Heart right ventricle (tissue), 16 donors: Measurements from ENCODE around the gene TNIP1. TPM values are rescaled to one million over a fixed set of nuclear protein-coding genes. Genes with fewer than 3 reads are reported as not detected.

Experiments used
- ATAC-seq, 8 donors: fragments of 200-7000 bp; cut with Tn5 transposase; one replicate each; pipeline ENCODE4 v1.9.1; 2020; ENCODE audit warnings: mild to moderate bottlenecking in 8 of 8, moderate library complexity in 8 of 8, moderate number of reproducible peaks in 1 of 8
- DNase-seq, 2 donors: peaks; one replicate each; pipeline ENCODE4 v3.0.0-alpha.2; 2020
- H3K27ac ChIP-seq, 10 donors: fragments of 200-600 bp; sonication (generic) in 2 of 10; one replicate each; pipeline versions ENCODE4 v1.5.0 to v1.8.0; 2020 to 2022; ENCODE audit warnings: mild to moderate bottlenecking in 3 of 10
- H3K27me3 ChIP-seq, 7 donors: fragments of 200-600 bp; one replicate each; pipeline ENCODE4 v1.8.0; 2021 to 2022; ENCODE audit warnings: mild to moderate bottlenecking in 2 of 7
- H3K36me3 ChIP-seq, 9 donors: fragments of 200-600 bp; sonication (generic) in 1 of 9; one replicate each; pipeline versions ENCODE4 v1.5.0 to v1.8.0; 2020 to 2022; ENCODE audit warnings: mild to moderate bottlenecking in 2 of 9
- H3K4me1 ChIP-seq, 9 donors: fragments of 200-600 bp; sonication (generic) in 1 of 9; one replicate each; pipeline versions ENCODE4 v1.5.0 to v1.8.0; 2020 to 2022; ENCODE audit warnings: mild to moderate bottlenecking in 4 of 9
- H3K4me3 ChIP-seq, 10 donors: fragments of 200-600 bp; sonication (generic) in 2 of 10; one replicate each; pipeline versions ENCODE4 v1.5.0 to v1.8.0; 2020 to 2022; ENCODE audit warnings: mild to moderate bottlenecking in 7 of 10, moderate library complexity in 2 of 10
- H3K9me3 ChIP-seq, 11 donors: fragments of 200-600 bp in 10 of 11; sonication (generic) in 2 of 11; one replicate each; pipeline versions ENCODE4 v1.5.0 to v1.8.0; 2013 to 2022; ENCODE audit warnings: mild to moderate bottlenecking in 2 of 11, control low read depth in 1 of 11, moderate library complexity in 1 of 11
- CTCF ChIP-seq, 9 donors: fragments of 200-600 bp; sonication (generic) in 2 of 9; IDR thresholded peaks; one replicate each; pipeline versions ENCODE4 v1.5.0 to v1.8.0; 2021 to 2022; ENCODE audit warnings: antibody characterized with exemption in 9 of 9, mild to moderate bottlenecking in 5 of 9, moderate library complexity in 1 of 9
- WGBS, 2 donors: extraction: QIAGEN DNeasy Blood & Tissue Kit; methylation state at CpG; one replicate each; pipeline ENCODE4 v1.1.7; 2013; ENCODE audit warnings: inconsistent platforms in 1 of 2; 5-methylcytosine and 5-hydroxymethylcytosine counted together
- intact Hi-C, 10 donors: fragments of 100-400 bp; cut with DNase I; formaldehyde crosslinking; loops; one replicate each; pipeline versions ENCODE4 v1.11.1 to v1.14.2; 2022
- polyA plus RNA-seq, 2 donors: library from polyadenylated mRNA; stranded (reverse); fragments of 200-250 nt; gene quantifications; one replicate each; pipeline ENCODE4 v1.2.3, GENCODE V29; 2013
- total RNA-seq, 10 donors: library from RNA; stranded (reverse); fragmentation: NEBNext Ultra II Directional in 3 of 10; extraction: Animal tissue kit (Norgen Biotek cat#: 25700) in 3 of 10; gene quantifications; one replicate each; pipeline versions ENCODE4 v1.2.1 to v1.2.4, GENCODE V29; 2021 to 2023
- donor health status: Arrhythmogenic right ventricular cardiomyopathy.
- donor health status: ischemic (EF 13 %, LVEDD 7.1; RV severe dilation, severe dysfunction).
- donor health status: healthy with polysubstance abuse.
- donor health status: DM: no; HTN: yes; CAD: no.
- donor health status: DM: no; HTN: no; CAD: no.
- donor health status: ischemic (EF 25% LVEDD 6.9; RV normal size, moderate dysfunction).
- donor health status: ischemic (EF 25% LVEDD 5.7; RV mildly dilated, moderate dysfunction).
- donor health status: healthy.
- donor health status: DM: yes; HTN: yes; CAD: no.
- donor health status: Ischemic cardiomyopathy.
- donor health status: ischemic (EF 35%, LVEDD 5.7; RV mildly dilated, moderate dysfunction).
- donor health status: nonischemic (EF 11% LVEDD 7.7; RV severe dilation, severe dysfunction).
- donor health status: DM: yes; HTN: yes; CAD: no.
- donor health status: PGD.
- donor health status: ischemic (EF 29% LVEDD 5.4; RV normal size, mild dysfunction).
- donor health status: nonischemic (EF 23%, LVEDD 6.1; RV moderate dilation, normal function).

The TNIP1 gene
- total and polyA plus RNA-seq, 12 donors: 63.8 to 130 (median 124) TPM

GRCh38 chr5:151027961-151028479 lies 52.8 kb downstream of the TNIP1 start:
- H3K4me1 ChIP-seq: peaks cover 30 to 81% (median 63%) of the 10 kb centered on the region in 9 donors
- no peaks in the 10 kb centered on the region for H3K9me3 ChIP-seq
- H3K4me3 ChIP-seq: no peak overlapping the region
- 80 to 86% methylated on average over 11 of the region's 11 CpGs for WGBS, 2 donors
- peaks cover 0 to 86% (median 37%) of the 10 kb centered on the region in 9 donors for H3K36me3 ChIP-seq
- DNase-seq (no peak), ATAC-seq (no peak)
- H3K27ac ChIP-seq: peak overlapping the region in 6 of 10 donors; percentile 42 to 96 (median 76)
- no peak for TF ChIP-seq CTCF (IDR thresholded peaks at IDR 0.05)
- intact Hi-C loops: no loop called here
- no peaks in the 10 kb centered on the region for H3K27me3 ChIP-seq

- Histone ChIP-seq H3K4me1 (peaks cover 37 to 94% (median 76%) of the 10 kb centered on the region in 9 donors), H3K27me3 (no peaks in the 10 kb centered on the region), H3K27ac (peak overlapping the region; percentile 18 to 96 (median 58)), H3K4me3 (no peak overlapping the region), H3K36me3 (peaks cover 0 to 72% (median 27%) of the 10 kb centered on the region in 9 donors), H3K9me3 (no peaks in the 10 kb centered on the region)
- intact Hi-C loops: no loop called here
- DNase-seq: peak in 1 of 2 donors; percentile 47
- 39 to 47% methylated on average over 7 of the region's 7 CpGs for WGBS, 2 donors
- ATAC-seq: peak in 3 of 8 donors; percentile 15 to 27 (median 21)
- no peak for TF ChIP-seq CTCF (IDR thresholded peaks at IDR 0.05)
Measured at GRCh38 chr5:151026679-151027078, 54.2 kb downstream of the TNIP1 start.

GRCh38 chr5:151026088-151026487 lies 54.7 kb downstream of the TNIP1 start:
- H3K27ac ChIP-seq: peak overlapping the region in 9 of 10 donors; percentile 18 to 96 (median 60)
- H3K4me3 ChIP-seq: no peak overlapping the region
- no peaks in the 10 kb centered on the region for H3K27me3 ChIP-seq
- no peaks in the 10 kb centered on the region for H3K9me3 ChIP-seq
- H3K36me3 ChIP-seq: peaks cover 0 to 66% (median 26%) of the 10 kb centered on the region in 9 donors
- DNase-seq (no peak), ATAC-seq (no peak)
- H3K4me1 ChIP-seq: peaks cover 37 to 97% (median 82%) of the 10 kb centered on the region in 9 donors
- TF ChIP-seq CTCF (IDR thresholded peaks at IDR 0.05): no peak
- WGBS, 2 donors: 47 to 63% methylated on average over 9 of the region's 9 CpGs
- intact Hi-C loops: no loop called here

GRCh38 chr5:151025250-151025606 lies 55.6 kb downstream of the TNIP1 start:
- H3K4me3 ChIP-seq: peak overlapping the region in 1 of 10 donors; percentile 1

More at GRCh38 chr5:151025250-151025606, 55.6 kb downstream of the TNIP1 start:
- Histone ChIP-seq H3K4me1 (peaks cover 35 to 96% (median 80%) of the 10 kb centered on the region in 9 donors), H3K27ac (peak overlapping the region in 6 of 10 donors; percentile 18 to 96 (median 93)), H3K27me3 (no peaks in the 10 kb centered on the region), H3K9me3 (no peaks in the 10 kb centered on the region), H3K36me3 (peaks cover 0 to 58% (median 26%) of the 10 kb centered on the region in 9 donors)
- no peak for DNase-seq
- ATAC-seq: no peak
- WGBS, 2 donors: 93 to 94% methylated on average over 7 of the region's 7 CpGs
- no peak for TF ChIP-seq CTCF (IDR thresholded peaks at IDR 0.05)
- intact Hi-C loops: no loop called here
